Activated CD4-positive, alpha-beta T cell treated with anti-CD3 and anti-CD28 coated beads for 48 hours (primary cell): ENCODE results near the gene LSM14B.
"Not testable (repeated sequence)": the region's sequence is repeated elsewhere in the genome, so short reads cannot be mapped to it uniquely, and the experiment has no call there.

Source experiments
- DNase-seq: peaks from one replicate; pipeline ENCODE4 v3.0.0-alpha.2; 2020

The LSM14B gene

DNA sequence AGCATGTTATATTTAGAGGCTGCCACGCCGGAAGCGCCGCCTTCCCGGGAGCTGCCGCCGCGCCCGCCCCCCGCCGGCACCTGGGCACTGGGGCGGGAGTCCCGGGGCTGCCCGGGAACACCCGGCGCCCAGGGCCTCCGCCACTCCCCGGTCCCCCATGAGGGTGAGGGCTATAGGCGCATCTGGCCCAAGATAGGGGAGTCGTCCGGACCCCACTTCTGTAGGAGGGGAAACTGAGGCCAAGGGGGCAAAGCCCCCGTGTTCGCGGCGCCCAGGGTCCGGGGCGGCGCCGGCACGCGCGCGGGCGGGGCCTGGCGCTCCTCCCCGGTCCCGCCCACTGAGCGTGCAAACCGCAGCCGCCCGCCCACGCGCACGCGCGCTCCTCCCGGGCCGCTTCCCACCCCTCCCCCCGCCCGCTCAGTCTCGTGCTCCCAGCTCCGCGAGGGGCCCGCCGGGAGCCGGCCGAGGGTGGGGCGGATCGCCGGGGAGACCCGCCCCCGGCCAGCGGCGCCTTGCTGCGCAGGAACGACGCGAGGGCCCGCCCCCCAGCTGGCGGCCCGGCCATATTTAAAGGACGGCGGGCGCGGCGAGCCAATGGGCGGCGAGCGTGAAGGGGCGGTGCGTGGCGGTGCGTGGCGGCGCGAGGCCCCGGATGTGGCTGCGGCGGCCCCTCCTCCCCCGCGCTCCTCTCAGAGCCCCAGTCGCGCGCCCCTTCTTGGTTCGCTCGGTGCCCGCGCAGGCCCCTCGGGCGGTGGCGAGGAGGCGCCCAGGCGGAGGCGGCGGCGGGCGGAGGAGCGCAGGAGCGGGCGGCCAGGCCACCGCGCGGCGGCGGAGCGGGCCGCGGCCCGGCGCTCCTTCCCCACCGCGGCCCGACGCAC is at the start of gene LSM14B:
LSM14B (plus strand) TSS at position 700 of the 878 bp plus-strand sequence. CDS start 192 bp downstream, outside the sequence.
- DNase-seq, result peak; percentile 97

GRCh38 chr20:62073323-62073722 is 49.0 kb upstream of the LSM14B start:
- no peak for DNase-seq

- DNase-seq, result no peak
Measured at GRCh38 chr20:62079166-62079565, 43.1 kb upstream of the LSM14B start.

- DNase-seq, result no peak
Measured at GRCh38 chr20:62080249-62080990, 41.9 kb upstream of the LSM14B start.

GRCh38 chr20:62083312-62083711 is 39.0 kb upstream of the LSM14B start:
- no peak for DNase-seq

DNA sequence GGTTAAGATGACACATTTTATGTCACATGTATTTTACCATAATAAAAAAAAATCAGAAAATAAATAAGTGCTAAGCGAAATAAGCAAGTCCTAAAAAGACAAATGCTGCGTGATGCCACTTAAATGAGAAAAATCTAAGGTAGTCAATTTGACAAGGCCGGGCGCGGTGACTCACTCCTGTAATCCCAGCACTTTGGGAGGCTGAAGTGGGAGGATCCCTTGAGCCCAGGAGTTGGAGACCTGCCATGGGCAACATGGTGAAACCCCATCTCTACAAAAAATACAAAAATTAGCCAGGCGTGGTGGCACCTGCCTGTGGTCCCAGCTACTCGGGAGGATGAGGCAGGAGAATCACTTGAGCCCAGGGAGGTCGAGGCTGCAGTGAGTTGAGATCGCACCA is 38.1 kb upstream of the LSM14B start:
- not testable (repeated sequence) for DNase-seq

DNA sequence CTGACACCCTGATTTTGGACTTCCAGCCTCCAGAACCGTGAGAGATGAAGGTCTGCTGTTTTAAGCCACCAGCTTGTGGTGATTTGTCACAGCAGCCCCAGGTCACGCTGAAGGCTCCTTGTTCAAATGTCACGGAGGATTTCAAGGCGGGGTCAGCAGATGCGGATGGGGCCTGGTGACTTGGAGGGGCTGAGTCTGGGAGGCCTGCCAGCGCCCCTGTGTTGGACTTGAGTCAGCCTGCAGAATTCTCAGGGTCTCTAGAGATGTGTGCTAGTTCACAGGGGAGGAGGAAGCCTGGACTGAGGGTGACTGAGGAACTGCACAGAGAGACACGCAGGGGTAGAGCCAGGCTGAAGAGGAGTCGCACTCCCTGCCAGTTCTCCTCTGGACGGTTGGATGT is 37.1 kb upstream of the LSM14B start:
- no peak for DNase-seq

GRCh38 chr20:62087227-62087626 is 35.0 kb upstream of the LSM14B start:
- DNase-seq, result no peak

GRCh38 chr20:62087632-62088031 is 34.6 kb upstream of the LSM14B start:
- no peak for DNase-seq

GRCh38 chr20:62088258-62089127 is 33.8 kb upstream of the LSM14B start:
- DNase-seq, result no peak

- DNase-seq, result no peak
Measured at GRCh38 chr20:62089393-62089792, 32.9 kb upstream of the LSM14B start.

- no peak for DNase-seq
Measured at GRCh38 chr20:62096421-62097380, 25.6 kb upstream of the LSM14B start.

GRCh38 chr20:62097881-62098407 is 24.3 kb upstream of the LSM14B start:
- DNase-seq, result no peak

GRCh38 chr20:62101078-62101477 is 21.2 kb upstream of the LSM14B start:
- no peak for DNase-seq

- no peak for DNase-seq
Measured at GRCh38 chr20:62103508-62104233, 18.6 kb upstream of the LSM14B start.

GRCh38 chr20:62104234-62104789 is 18.0 kb upstream of the LSM14B start:
- no peak for DNase-seq

DNA sequence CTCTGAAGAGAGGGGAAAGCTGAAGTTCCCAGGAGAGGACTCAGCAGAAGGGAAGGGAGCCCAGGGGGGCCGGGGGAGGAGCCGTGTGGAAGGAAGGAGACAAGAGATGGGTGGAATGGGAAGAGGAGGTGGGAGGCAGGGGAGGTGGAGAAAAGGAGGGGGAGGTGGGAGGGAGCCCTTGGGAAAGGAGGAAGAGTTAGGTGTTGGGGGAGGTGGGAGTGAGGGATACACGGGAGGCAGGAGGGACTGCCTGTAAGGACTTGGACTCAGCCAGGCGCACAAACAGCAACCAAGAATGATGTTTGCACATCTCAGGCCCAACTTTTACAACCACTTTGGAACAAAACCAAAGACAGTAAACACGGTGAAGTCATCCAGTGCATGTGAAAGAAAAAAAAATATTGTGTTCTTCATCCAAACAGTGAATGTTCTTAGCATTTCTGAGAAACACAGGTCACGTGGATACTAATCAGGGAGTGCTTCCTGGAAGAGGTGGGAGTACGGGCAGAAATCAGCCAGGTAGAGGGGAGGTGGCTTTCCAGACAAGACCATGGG is 17.4 kb upstream of the LSM14B start:
- no peak for DNase-seq

DNA sequence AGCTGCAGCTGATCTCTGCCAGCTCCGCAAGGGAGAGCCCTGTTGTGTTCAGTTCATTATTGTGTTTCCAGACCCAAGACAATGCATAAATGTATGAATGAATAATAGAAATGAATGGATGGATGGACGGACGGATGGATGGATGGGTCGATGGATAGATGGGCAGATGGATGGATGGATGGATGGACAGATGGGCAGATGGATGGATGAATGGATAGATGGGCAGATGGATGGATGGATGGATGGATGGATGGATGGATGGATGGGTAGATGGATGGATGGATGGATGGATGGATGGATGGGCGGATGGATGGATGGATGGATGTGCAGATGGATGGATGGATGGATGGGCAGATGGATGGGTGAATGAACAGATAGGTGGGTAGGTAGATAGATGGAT is 16.7 kb upstream of the LSM14B start:
- DNase-seq, result no peak

- no peak for DNase-seq
Measured at GRCh38 chr20:62111148-62111547, 11.1 kb upstream of the LSM14B start.

GRCh38 chr20:62112368-62112767 is 9.9 kb upstream of the LSM14B start:
- DNase-seq, result no peak
